HG03575 (cell line): ENCODE measurements around the gene MRGPRX2.

Source experiments
- ATAC-seq: cut with Tn5 transposase; IDR thresholded peaks from one replicate; pipeline ENCODE4 v1.9.1; 2021; ENCODE audit not compliant: unreplicated experiment, insufficient number of reproducible peaks, low FRiP score; ENCODE audit errors: extremely low read depth

The MRGPRX2 gene

DNA sequence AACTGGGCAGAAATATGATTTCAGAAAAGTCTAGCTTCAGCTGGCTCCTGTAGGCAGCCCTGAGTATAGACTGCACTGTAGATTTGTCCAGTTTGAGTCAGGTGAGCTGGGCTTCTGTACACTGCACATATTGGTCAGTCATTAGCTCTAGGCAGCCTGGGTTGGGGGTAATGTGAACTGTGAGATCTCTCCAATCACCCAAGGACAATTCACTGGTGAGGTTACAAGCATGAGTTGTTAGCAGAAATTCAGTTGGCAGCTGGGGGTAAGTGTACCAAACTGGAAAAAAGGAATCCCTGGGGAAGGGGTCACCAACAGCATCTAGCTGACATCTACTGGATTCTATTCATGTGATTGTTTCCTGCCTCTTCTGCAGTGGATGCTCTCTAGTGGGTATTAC lies 39.7 kb downstream of the MRGPRX2 start:
- no peak for ATAC-seq

DNA sequence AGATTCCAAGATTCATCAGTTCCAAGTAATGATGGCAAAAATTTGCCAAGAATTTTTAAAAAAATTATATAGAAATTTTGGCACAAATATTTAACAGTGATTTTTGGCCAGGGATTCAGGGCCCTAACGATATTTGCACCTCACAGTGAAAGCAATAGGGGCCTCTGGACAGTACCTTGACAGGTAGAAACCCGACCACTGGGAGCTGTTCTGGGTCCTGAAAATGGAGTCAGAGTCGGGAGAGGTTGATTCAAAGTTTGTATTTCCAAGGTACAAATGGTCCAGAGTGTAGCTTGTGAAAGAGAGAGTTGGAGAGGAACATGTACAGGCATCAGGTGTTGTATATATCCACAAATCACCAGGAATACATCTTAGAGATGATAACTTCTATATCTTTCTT lies 41.6 kb downstream of the MRGPRX2 start:
- ATAC-seq: no peak

DNA sequence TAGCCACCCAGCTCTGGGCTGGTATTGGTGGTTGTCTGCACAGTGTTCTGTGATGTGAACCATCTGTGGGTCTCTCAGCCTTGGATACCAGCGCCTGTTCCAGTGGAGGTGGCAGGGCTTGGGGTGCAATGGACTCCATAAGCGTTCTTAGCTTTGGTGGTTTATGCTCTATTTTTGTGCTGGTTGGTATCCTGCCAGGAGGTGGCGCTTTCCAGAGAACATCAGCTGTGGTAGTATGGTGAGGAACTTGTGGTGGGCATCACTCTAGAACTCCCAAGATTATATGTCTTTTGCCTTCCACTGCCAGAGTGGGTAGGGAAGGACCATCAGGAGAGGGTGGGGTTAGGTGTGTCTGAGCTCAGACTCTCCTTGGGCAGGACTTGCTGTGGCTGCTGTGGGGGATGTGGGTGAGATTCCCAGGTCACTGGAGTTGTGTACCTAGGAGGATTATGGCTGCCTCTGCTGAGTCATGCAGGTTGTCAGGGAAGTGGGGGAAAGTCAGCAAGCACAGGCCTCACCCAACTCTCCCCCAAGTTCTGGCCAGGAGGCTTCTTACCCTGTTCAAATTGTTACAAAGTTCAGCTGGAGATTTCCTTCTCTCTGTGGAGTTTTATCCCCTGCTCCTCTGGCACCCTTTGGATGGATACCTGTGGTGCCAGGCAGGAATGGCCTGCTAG lies 47.2 kb downstream of the MRGPRX2 start:
- ATAC-seq: no peak

DNA sequence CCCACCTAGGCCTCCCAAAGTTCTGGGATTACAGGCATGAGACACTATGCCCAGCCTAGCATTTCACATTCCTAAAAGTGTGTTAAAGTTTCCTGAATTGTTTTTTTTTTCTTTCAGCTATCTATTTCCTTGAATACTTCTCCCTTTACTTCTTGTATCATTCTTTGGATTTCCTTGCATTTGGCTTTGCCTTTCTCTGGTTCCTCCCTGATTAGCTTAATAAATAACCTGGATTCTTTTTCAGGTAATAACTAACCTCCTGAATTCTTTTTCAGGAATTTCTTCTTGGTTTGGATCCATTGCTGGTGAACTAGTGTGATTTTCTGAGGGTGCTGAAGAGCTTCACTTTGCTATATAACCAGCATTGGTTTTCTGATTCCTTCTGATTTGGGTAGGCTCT lies 47.9 kb downstream of the MRGPRX2 start:
- ATAC-seq: no peak
